ENCODE results near the gene MCTP1. TPM values are rescaled to one million over a fixed set of nuclear protein-coding genes. Genes with fewer than 3 reads are reported as not detected.

The MCTP1 gene
- total RNA-seq, 1 experiment from 2014 or later = 2.5 TPM

- H3K36me3 Mint-ChIP-seq (ENCODE audit: insufficient read depth in 1 of 3, low read depth in 3 of 3) = no peaks in the 10 kb centered on the region
- H2AK5ac ChIP-seq (ENCODE audit: insufficient read length, low read length) = no peak overlapping the region
- no peak overlapping the region for H4K91ac ChIP-seq (ENCODE audit: insufficient read length, low read depth, low read length)
- H3K56ac ChIP-seq (ENCODE audit: insufficient read length, low read depth, low read length) = no peak overlapping the region
- no peaks in the 10 kb centered on the region for H3K4me1 ChIP-seq (ENCODE audit: insufficient read depth, low read length)
- H3K4me1 Mint-ChIP-seq = peaks cover 0 to 2% of the 10 kb centered on the region in 2 experiments; a peak in 1 of 4 replicates
- H3K14ac ChIP-seq (ENCODE audit: insufficient read depth, low read length) = no peak overlapping the region
- DNase-seq = no peak
- no peaks in the 10 kb centered on the region for H3K23me2 ChIP-seq (ENCODE audit: insufficient read length, low read depth, low read length, poor library complexity, severe bottlenecking)
- H3K9me3 Mint-ChIP-seq = no peaks in the 10 kb centered on the region
- no peak for TF ChIP-seq CTCF (conservative IDR thresholded peaks at IDR 0.05)
- no peak overlapping the region for H3K23ac ChIP-seq (ENCODE audit: insufficient read length, low read depth, low read length)
- no peak overlapping the region for H4K8ac ChIP-seq (replicated peaks; ENCODE audit: insufficient read length, low read depth, low read length)
- no peak overlapping the region for H3K27ac Mint-ChIP-seq
- no peak overlapping the region for H3T11ph ChIP-seq (ENCODE audit: low read length)
- H2BK12ac ChIP-seq (ENCODE audit: insufficient read length, low read depth, low read length) = no peak overlapping the region
- no peak overlapping the region for H3K4ac ChIP-seq (ENCODE audit: low read depth, low read length)
- WGBS (ENCODE audit: extremely low coverage, insufficient read length, low lambda C conversion rate) = 100% methylated on average over 1 of the region's 2 CpGs
- no peak overlapping the region for H3K27ac ChIP-seq (ENCODE audit: insufficient read length, low read depth, low read length)
- no peaks in the 10 kb centered on the region for H3K79me1 ChIP-seq (ENCODE audit: insufficient read depth, low read depth, low read length, poor library complexity, severe bottlenecking)
- H3K4me3 Mint-ChIP-seq = no peak overlapping the region
- no peak overlapping the region for H2BK20ac ChIP-seq (ENCODE audit: low read depth, low read length, poor library complexity, severe bottlenecking)
- H4K5ac ChIP-seq (ENCODE audit: insufficient read length, low read depth, low read length) = no peak overlapping the region
- no peak overlapping the region for H3K9ac ChIP-seq (ENCODE audit: extremely low read depth, insufficient read length, low read length)
- H2BK15ac ChIP-seq (ENCODE audit: low read depth, low read length) = no peak overlapping the region
- H2AFZ ChIP-seq (ENCODE audit: low read length) = no peak overlapping the region
- H2BK5ac ChIP-seq (ENCODE audit: insufficient read length, low read length) = no peak overlapping the region
- no peak overlapping the region for H3K18ac ChIP-seq (ENCODE audit: insufficient read length, low read depth, low read length)
- H2BK120ac ChIP-seq (ENCODE audit: low read depth, low read length, poor library complexity, severe bottlenecking) = no peak overlapping the region
- no peak overlapping the region for H3K4me2 ChIP-seq (ENCODE audit: insufficient read depth, insufficient read length, low read length)
- no peaks in the 10 kb centered on the region for H3K27me3 ChIP-seq (ENCODE audit: insufficient read depth, low read length)
- no peaks in the 10 kb centered on the region for H4K20me1 ChIP-seq (ENCODE audit: control insufficient read depth, insufficient read depth, insufficient read length)
- no peaks in the 10 kb centered on the region for H3K79me2 ChIP-seq (ENCODE audit: insufficient read depth, low read length)
- H3K9me3 ChIP-seq (ENCODE audit: control insufficient read depth, low read depth, low read length) = no peaks in the 10 kb centered on the region
- H3K27me3 Mint-ChIP-seq (ENCODE audit: low read depth) = no peaks in the 10 kb centered on the region
Observed at GRCh38 chr5:94810877-94811276, 474.0 kb downstream of the MCTP1 start.

All from H9 (cell line).